HG03571 (cell line): ENCODE results near the gene CACNA1A.

Experiments
- ATAC-seq: cut with Tn5 transposase; IDR thresholded peaks from one replicate; pipeline ENCODE4 v1.9.1; 2021; ENCODE audit not compliant: unreplicated experiment

Gene CACNA1A

GRCh38 chr19:13493516-13494310 lies 12.6 kb downstream of the CACNA1A start:
- no peak for ATAC-seq

GRCh38 chr19:13492128-13492527 lies 14.2 kb downstream of the CACNA1A start:
- no peak for ATAC-seq

- ATAC-seq, result no peak
Observed at GRCh38 chr19:13487985-13488384, 18.3 kb downstream of the CACNA1A start.

- no peak for ATAC-seq
Observed at GRCh38 chr19:13484166-13484565, 22.1 kb downstream of the CACNA1A start.

- ATAC-seq, result no peak
Observed at GRCh38 chr19:13483215-13483614, 23.1 kb downstream of the CACNA1A start.

GRCh38 chr19:13478576-13478975 lies 27.7 kb downstream of the CACNA1A start:
- ATAC-seq, result no peak

GRCh38 chr19:13476071-13476470 lies 30.2 kb downstream of the CACNA1A start:
- ATAC-seq, result no peak

GRCh38 chr19:13475044-13475443 lies 31.2 kb downstream of the CACNA1A start:
- no peak for ATAC-seq

GRCh38 chr19:13466697-13467096 lies 39.6 kb downstream of the CACNA1A start:
- ATAC-seq, result no peak

- ATAC-seq, result no peak
Observed at GRCh38 chr19:13463296-13463695, 43.0 kb downstream of the CACNA1A start.

- no peak for ATAC-seq
Observed at GRCh38 chr19:13461536-13461935, 44.7 kb downstream of the CACNA1A start.

- no peak for ATAC-seq
Observed at GRCh38 chr19:13460045-13460444, 46.2 kb downstream of the CACNA1A start.

- ATAC-seq, result no peak
Observed at GRCh38 chr19:13459351-13459750, 46.9 kb downstream of the CACNA1A start.

- ATAC-seq, result no peak
Observed at GRCh38 chr19:13451434-13451995, 54.8 kb downstream of the CACNA1A start.

- no peak for ATAC-seq
Observed at GRCh38 chr19:13447978-13448377, 58.3 kb downstream of the CACNA1A start.

GRCh38 chr19:13441810-13442512 lies 64.3 kb downstream of the CACNA1A start:
- ATAC-seq, result no peak

GRCh38 chr19:13437919-13438618 lies 68.2 kb downstream of the CACNA1A start:
- no peak for ATAC-seq

- ATAC-seq, result no peak
Observed at GRCh38 chr19:13436352-13436751, 69.9 kb downstream of the CACNA1A start.

GRCh38 chr19:13430790-13431582 lies 75.3 kb downstream of the CACNA1A start:
- no peak for ATAC-seq

- ATAC-seq, result no peak
Observed at GRCh38 chr19:13429563-13429962, 76.7 kb downstream of the CACNA1A start.

GRCh38 chr19:13428352-13428751 lies 77.9 kb downstream of the CACNA1A start:
- no peak for ATAC-seq
